ENCODE results near the gene MYEOV. TPM values are rescaled to one million over a fixed set of nuclear protein-coding genes. Genes with fewer than 3 reads are reported as not detected.

Gene MYEOV
- total RNA-seq, 4 donors from 2014 or later = 4.8 to 26.7 (median 9.4) TPM

GRCh38 chr11:69335781-69336405 is 41.9 kb downstream of the MYEOV start:
- Histone ChIP-seq H3K4me1 (no peaks in the 10 kb centered on the region), H3K36me3 (no peaks in the 10 kb centered on the region), H3K27ac (no peak overlapping the region), H3K4me3 (no peak overlapping the region), H3K9me3 (peaks cover 0 to 2% (median 0%) of the 10 kb centered on the region in 4 donors), H3K27me3 (no peaks in the 10 kb centered on the region)
- 88 to 89% methylated on average over 12 of the region's 12 CpGs for WGBS, 2 donors
- DNase-seq (ENCODE audit: low spot score in 2 of 2) = no peak
- TF ChIP-seq CTCF (IDR thresholded peaks at IDR 0.05) = no peak
- no peak for TF ChIP-seq POLR2A (IDR thresholded peaks at IDR 0.05)
- no peak for TF ChIP-seq EP300 (IDR thresholded peaks at IDR 0.05)

GRCh38 chr11:69337211-69337721 is 43.3 kb downstream of the MYEOV start:
- no peak overlapping the region for H3K4me3 ChIP-seq
- H3K4me1 ChIP-seq = no peaks in the 10 kb centered on the region
- H3K9me3 ChIP-seq = no peaks in the 10 kb centered on the region
- no peak overlapping the region for H3K27ac ChIP-seq
- DNase-seq (ENCODE audit: low spot score in 2 of 2) = no peak
- 62% methylated on average over 6 of the region's 6 CpGs for WGBS, 2 donors
- no peaks in the 10 kb centered on the region for H3K27me3 ChIP-seq
- H3K36me3 ChIP-seq = no peaks in the 10 kb centered on the region
- TF ChIP-seq CTCF (IDR thresholded peaks at IDR 0.05) (no peak), POLR2A (IDR thresholded peaks at IDR 0.05) (no peak), EP300 (IDR thresholded peaks at IDR 0.05) (no peak)

- Histone ChIP-seq H3K9me3 (no peaks in the 10 kb centered on the region), H3K27ac (no peak overlapping the region), H3K27me3 (no peaks in the 10 kb centered on the region), H3K4me1 (no peaks in the 10 kb centered on the region), H3K36me3 (no peaks in the 10 kb centered on the region), H3K4me3 (no peak overlapping the region)
- DNase-seq (ENCODE audit: low spot score in 2 of 2) = no peak
- WGBS, 2 donors = 93% methylated on average over 12 of the region's 12 CpGs
- TF ChIP-seq POLR2A (IDR thresholded peaks at IDR 0.05) = no peak
- TF ChIP-seq CTCF (IDR thresholded peaks at IDR 0.05) = no peak
- TF ChIP-seq EP300 (IDR thresholded peaks at IDR 0.05) = no peak
Observed at GRCh38 chr11:69339041-69339733, 45.2 kb downstream of the MYEOV start.

- DNase-seq (ENCODE audit: low spot score in 2 of 2) = no peak
- WGBS, 2 donors = 80 to 93% methylated on average over 5 of the region's 5 CpGs
Observed at GRCh38 chr11:69339983-69340565, 46.1 kb downstream of the MYEOV start.

More at GRCh38 chr11:69339983-69340565, 46.1 kb downstream of the MYEOV start:
- Histone ChIP-seq H3K27me3 (no peaks in the 10 kb centered on the region), H3K4me1 (no peaks in the 10 kb centered on the region), H3K9me3 (no peaks in the 10 kb centered on the region), H3K36me3 (no peaks in the 10 kb centered on the region), H3K27ac (no peak overlapping the region), H3K4me3 (no peak overlapping the region)
- TF ChIP-seq POLR2A (IDR thresholded peaks at IDR 0.05) (no peak), EP300 (IDR thresholded peaks at IDR 0.05) (no peak), CTCF (IDR thresholded peaks at IDR 0.05) (no peak)
